ENCODE data around the gene INTS11.

The INTS11 gene

GRCh38 chr1:1342061-1342562, 17.7 kb upstream of the INTS11 start:
- DNase-seq (ENCODE audit: low read depth): no peak
- no peak overlapping the region for H3K4me3 ChIP-seq (replicated peaks; ENCODE audit: low read depth, low read length)
- TF ChIP-seq, protein P1, sequence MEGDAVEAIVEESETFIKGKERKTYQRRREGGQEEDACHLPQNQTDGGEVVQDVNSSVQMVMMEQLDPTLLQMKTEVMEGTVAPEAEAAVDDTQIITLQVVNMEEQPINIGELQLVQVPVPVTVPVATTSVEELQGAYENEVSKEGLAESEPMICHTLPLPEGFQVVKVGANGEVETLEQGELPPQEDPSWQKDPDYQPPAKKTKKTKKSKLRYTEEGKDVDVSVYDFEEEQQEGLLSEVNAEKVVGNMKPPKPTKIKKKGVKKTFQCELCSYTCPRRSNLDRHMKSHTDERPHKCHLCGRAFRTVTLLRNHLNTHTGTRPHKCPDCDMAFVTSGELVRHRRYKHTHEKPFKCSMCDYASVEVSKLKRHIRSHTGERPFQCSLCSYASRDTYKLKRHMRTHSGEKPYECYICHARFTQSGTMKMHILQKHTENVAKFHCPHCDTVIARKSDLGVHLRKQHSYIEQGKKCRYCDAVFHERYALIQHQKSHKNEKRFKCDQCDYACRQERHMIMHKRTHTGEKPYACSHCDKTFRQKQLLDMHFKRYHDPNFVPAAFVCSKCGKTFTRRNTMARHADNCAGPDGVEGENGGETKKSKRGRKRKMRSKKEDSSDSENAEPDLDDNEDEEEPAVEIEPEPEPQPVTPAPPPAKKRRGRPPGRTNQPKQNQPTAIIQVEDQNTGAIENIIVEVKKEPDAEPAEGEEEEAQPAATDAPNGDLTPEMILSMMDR (IDR thresholded peaks at IDR 0.05; ENCODE audit: low read length, missing control alignments): no peak

DNA sequence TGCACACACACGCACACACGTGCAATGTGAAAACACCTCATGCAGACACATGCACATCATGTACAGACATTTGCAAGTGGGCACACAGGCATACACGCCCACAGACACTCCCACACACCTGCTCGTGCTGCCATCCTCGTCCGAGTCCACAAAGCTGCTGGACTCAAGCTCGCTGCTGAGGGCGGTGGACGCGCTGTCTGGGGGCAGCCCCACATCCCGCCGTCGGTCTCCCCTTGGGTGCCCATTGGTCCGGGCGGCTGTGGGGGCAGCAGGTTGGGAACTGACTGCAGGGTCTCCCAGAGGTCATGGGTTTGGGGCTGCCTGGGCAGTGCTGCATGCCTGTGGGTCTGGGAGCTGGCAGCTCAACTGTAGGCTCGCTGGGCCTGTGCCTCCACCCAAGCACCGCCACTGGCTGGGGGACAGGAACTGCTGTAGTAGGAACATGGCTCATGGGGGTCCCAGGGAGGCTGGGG, 17.1 kb upstream of the INTS11 start:
- TF ChIP-seq, protein P1 (IDR thresholded peaks at IDR 0.05; ENCODE audit: low read length, missing control alignments): no peak
- DNase-seq (ENCODE audit: low read depth): no peak
- H3K4me3 ChIP-seq (replicated peaks; ENCODE audit: low read depth, low read length): no peak overlapping the region

DNA sequence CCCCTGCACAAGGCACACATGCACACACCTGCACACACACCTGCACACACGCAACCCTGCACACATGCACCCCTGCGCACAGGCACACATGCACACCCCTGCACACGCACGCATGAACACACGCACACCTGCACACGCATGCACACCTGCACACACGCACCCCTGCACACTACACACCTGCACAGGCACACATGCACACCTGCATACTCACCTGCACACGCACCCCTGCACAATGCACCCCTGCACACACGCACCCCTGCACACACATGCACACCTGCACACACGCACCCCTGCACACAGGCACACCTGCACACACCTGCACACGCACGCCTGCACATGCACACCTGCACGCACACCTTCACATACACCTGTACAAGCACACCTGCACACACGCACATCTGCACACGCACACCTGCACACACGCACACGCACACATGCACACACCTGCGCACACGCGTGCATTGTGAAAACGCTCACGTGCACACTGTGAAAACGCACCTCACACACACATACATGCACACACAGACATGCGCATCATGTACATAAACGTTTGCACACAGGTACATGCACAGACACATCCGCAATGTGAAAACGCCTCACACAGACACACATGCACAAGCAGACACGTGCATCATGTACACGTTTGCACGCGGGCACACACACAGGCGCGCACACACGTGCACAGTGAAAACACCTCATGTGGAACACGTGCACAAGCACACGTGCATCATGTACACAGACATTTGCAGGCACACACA, 16.5 kb upstream of the INTS11 start:
- TF ChIP-seq, protein P1 (IDR thresholded peaks at IDR 0.05; ENCODE audit: low read length, missing control alignments): no peak
- no peak overlapping the region for H3K4me3 ChIP-seq (replicated peaks; ENCODE audit: low read depth, low read length)
- DNase-seq (ENCODE audit: low read depth): no peak

- TF ChIP-seq, protein P1 (IDR thresholded peaks at IDR 0.05; ENCODE audit: low read length, missing control alignments): no peak
- no peak for DNase-seq (ENCODE audit: low read depth)
- no peak overlapping the region for H3K4me3 ChIP-seq (replicated peaks; ENCODE audit: low read depth, low read length)
Observed at GRCh38 chr1:1340185-1340584, 15.7 kb upstream of the INTS11 start.

DNA sequence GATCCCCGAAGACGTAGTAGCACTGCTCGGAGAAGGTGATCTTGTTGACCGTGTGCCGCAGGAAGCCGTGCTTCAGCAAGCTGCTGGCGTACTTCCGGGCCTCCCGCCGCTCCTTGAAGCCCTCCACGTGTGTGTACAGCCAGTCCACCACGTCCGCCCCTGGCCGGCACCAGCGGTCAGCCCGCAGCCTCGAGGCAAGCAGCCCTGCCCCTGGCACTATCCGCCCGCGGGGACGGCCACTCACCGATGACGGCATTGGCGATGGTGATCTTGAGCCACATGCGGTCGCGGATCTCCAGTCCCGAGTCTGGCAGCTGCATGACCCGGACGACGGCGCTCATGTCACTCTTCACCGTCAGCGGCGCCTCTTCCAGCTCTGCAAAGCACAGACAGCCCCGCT, 13.8 kb upstream of the INTS11 start:
- no peak overlapping the region for H3K4me3 ChIP-seq (replicated peaks; ENCODE audit: low read depth, low read length)
- TF ChIP-seq, protein P1 (IDR thresholded peaks at IDR 0.05; ENCODE audit: low read length, missing control alignments): no peak
- no peak for DNase-seq (ENCODE audit: low read depth)

DNA sequence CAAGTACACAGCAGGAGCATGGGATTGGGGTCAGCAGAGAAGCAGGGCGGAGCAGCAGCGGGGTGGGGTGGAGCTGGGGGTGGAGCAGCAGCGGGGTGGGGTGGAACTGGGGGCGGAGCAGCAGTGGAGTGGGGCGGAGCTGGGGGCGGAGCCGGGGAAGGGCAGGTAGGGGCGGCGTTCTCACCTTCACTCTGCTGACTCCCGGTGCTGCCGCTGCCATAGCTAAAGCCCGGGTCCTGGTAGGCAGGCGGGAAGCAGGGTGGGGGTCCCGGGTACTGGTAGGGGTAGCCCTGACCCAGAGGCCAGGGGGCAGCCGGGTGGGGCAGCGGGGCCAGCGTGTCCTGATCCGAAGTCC, 13.3 kb upstream of the INTS11 start:
- no peak for DNase-seq (ENCODE audit: low read depth)
- H3K4me3 ChIP-seq (replicated peaks; ENCODE audit: low read depth, low read length): no peak overlapping the region
- TF ChIP-seq, protein P1 (IDR thresholded peaks at IDR 0.05; ENCODE audit: low read length, missing control alignments): no peak
